H1 (cell line): ENCODE results near the gene SLC6A17. TPM values are rescaled to one million over a fixed set of nuclear protein-coding genes. Genes with fewer than 3 reads are reported as not detected.

ENCODE experiments used
- CTCF ChIA-PET: fragments of 300-600 bp; sonication (Branson Sonifier 250); formaldehyde crosslinking; loops from one replicate; lab custom pipeline; 2021; ENCODE audit not compliant: partially characterized antibody; lab: Charles Lee
- POLR2A ChIA-PET: fragments of 300-600 bp; sonication (Branson Sonifier 250); formaldehyde crosslinking; loops from one replicate; lab custom pipeline; 2021; ENCODE audit warnings: inconsistent platforms; ENCODE audit not compliant: partially characterized antibody; lab: Charles Lee
- DNase-seq, 2 experiments: peaks; one replicate each; pipeline versions ENCODE4 v3.0.0 to v3.0.0-alpha.2; 2010 to 2022; ENCODE audit warnings: low spot score in 2 of 2, low read depth in 1 of 2, mixed read lengths in 1 of 2
- FAIRE-seq: peaks from 2 replicates; lab custom pipeline; 2011; peaks lifted over from hg19 to GRCh38; lab: Jason Lieb, UNC
- H2AFZ ChIP-seq: 2 replicates; pipeline ENCODE4 v1.8.1; 2012; ENCODE audit warnings: low read length, inconsistent platforms
- H2AK5ac ChIP-seq: 2 replicates; pipeline ENCODE4 v1.6.1; 2013; ENCODE audit warnings: low read depth, low read length
- H2BK120ac ChIP-seq: replicated peaks from 2 replicates; pipeline ENCODE3; 2013; ENCODE audit warnings: low read depth, low read length, inconsistent platforms
- H2BK12ac ChIP-seq: 2 replicates; pipeline ENCODE4 v1.6.1; 2013; ENCODE audit warnings: low read depth, low read length
- H2BK15ac ChIP-seq: 2 replicates; pipeline ENCODE4 v1.6.1; 2013; ENCODE audit warnings: low read length
- H2BK20ac ChIP-seq: 2 replicates; pipeline ENCODE4 v1.6.1; 2013; ENCODE audit warnings: low read length
- H2BK5ac ChIP-seq: 2 replicates; pipeline ENCODE4 v1.6.1; 2013; ENCODE audit warnings: low read depth, low read length
- H3K14ac ChIP-seq: 2 replicates; pipeline ENCODE4 v1.6.1; 2013; ENCODE audit warnings: inconsistent platforms; ENCODE audit not compliant: insufficient read length
- H3K18ac ChIP-seq: 2 replicates; pipeline ENCODE4 v1.6.1; 2013; ENCODE audit warnings: low read length; ENCODE audit errors: extremely low read depth
- H3K23ac ChIP-seq: 2 replicates; pipeline ENCODE4 v1.6.1; 2013; ENCODE audit warnings: inconsistent platforms; ENCODE audit not compliant: insufficient read length
- H3K23me2 ChIP-seq: 2 replicates; pipeline ENCODE4 v1.6.1; 2013; ENCODE audit warnings: low read depth, low read length
- H3K27ac ChIP-seq: 2 replicates; pipeline ENCODE4 v1.6.1; 2011; ENCODE audit warnings: low read depth, low read length, inconsistent platforms
- H3K27me3 ChIP-seq, 4 experiments: replicated peaks in 1 of 4; 1 replicate in 1 of 4; 2 replicates in 3 of 4; pipeline versions ENCODE4 v1.6.1 to v1.8.1; 2011 to 2013; ENCODE audit warnings: low read length in 3 of 4, mild to moderate bottlenecking in 3 of 4, inconsistent platforms in 2 of 4, mixed read lengths in 2 of 4, moderate library complexity in 1 of 4; ENCODE audit not compliant: control insufficient read depth in 3 of 4, insufficient read depth in 3 of 4; ENCODE audit errors: extremely low read depth in 1 of 4
- H3K36me3 ChIP-seq, 4 experiments: 2 replicates each; pipeline versions ENCODE4 v1.6.1 to v1.8.1; 2011 to 2013; ENCODE audit warnings: mild to moderate bottlenecking in 4 of 4, low read length in 3 of 4, moderate library complexity in 2 of 4, control low read depth in 1 of 4, inconsistent platforms in 1 of 4; ENCODE audit not compliant: insufficient read depth in 4 of 4, control insufficient read depth in 2 of 4
- H3K4ac ChIP-seq: replicated peaks from 2 replicates; pipeline ENCODE3; 2013; ENCODE audit warnings: low read length, low read depth, mixed read lengths, inconsistent platforms; ENCODE audit not compliant: insufficient read length
- H3K4me1 ChIP-seq, 4 experiments: replicated peaks in 1 of 4; 1 replicate in 1 of 4; 2 replicates in 3 of 4; pipeline versions ENCODE4 v1.6.1 to v1.8.1; 2011 to 2013; ENCODE audit warnings: low read length in 3 of 4, inconsistent platforms in 2 of 4, mixed read lengths in 1 of 4; ENCODE audit not compliant: insufficient read depth in 4 of 4, control insufficient read depth in 3 of 4
- H3K4me2 ChIP-seq, 2 experiments: 2 replicates each; pipeline versions ENCODE4 v1.6.1 to v1.8.1; 2011 to 2013; ENCODE audit warnings: low read depth in 2 of 2, low read length in 2 of 2, control low read depth in 1 of 2, inconsistent platforms in 1 of 2, mild to moderate bottlenecking in 1 of 2; ENCODE audit not compliant: insufficient read depth in 1 of 2
- H3K4me3 ChIP-seq, 4 experiments: fragments of 200-600, 300-600 bp in 1 of 4; sonication (generic), shearing (Covaris generic), sonication (Bioruptor Twin) in 1 of 4; 2 replicates each; pipeline versions ENCODE4 v1.5.1 to v1.8.1; 2011 to 2016; ENCODE audit warnings: low read length in 4 of 4, low read depth in 3 of 4, control low read depth in 2 of 4, inconsistent platforms in 2 of 4, mild to moderate bottlenecking in 2 of 4, mixed read lengths in 1 of 4, moderate library complexity in 1 of 4; ENCODE audit not compliant: insufficient read depth in 2 of 4; ENCODE audit errors: extremely low read depth in 1 of 4
- H3K56ac ChIP-seq: replicated peaks from 2 replicates; pipeline ENCODE3; 2013; ENCODE audit warnings: low read depth, mild to moderate bottlenecking, mixed read lengths, low read length, inconsistent platforms; ENCODE audit not compliant: insufficient read length
- H3K79me1 ChIP-seq: 2 replicates; pipeline ENCODE4 v1.6.1; 2013; ENCODE audit warnings: low read depth, low read length, control low read depth
- H3K79me2 ChIP-seq, 2 experiments: 2 replicates each; pipeline versions ENCODE4 v1.6.1 to v1.8.1; 2012 to 2013; ENCODE audit warnings: low read length in 2 of 2, mild to moderate bottlenecking in 2 of 2, inconsistent platforms in 1 of 2; ENCODE audit not compliant: insufficient read depth in 2 of 2, control insufficient read depth in 1 of 2
- H3K9ac ChIP-seq, 4 experiments: replicated peaks in 1 of 4; 1 replicate in 1 of 4; 2 replicates in 3 of 4; pipeline versions ENCODE4 v1.6.1 to v1.8.1; 2011 to 2013; ENCODE audit warnings: low read depth in 3 of 4, low read length in 3 of 4, control low read depth in 2 of 4, mild to moderate bottlenecking in 2 of 4, moderate library complexity in 2 of 4, inconsistent platforms in 1 of 4; ENCODE audit errors: extremely low read depth in 1 of 4
- H3K9me3 ChIP-seq, 2 experiments: 2 replicates each; pipeline versions ENCODE4 v1.6.1 to v1.8.1; 2012 to 2013; ENCODE audit warnings: mild to moderate bottlenecking in 2 of 2, moderate library complexity in 2 of 2, control low read depth in 1 of 2, inconsistent platforms in 1 of 2, low read depth in 1 of 2, low read length in 1 of 2, mixed read lengths in 1 of 2; ENCODE audit not compliant: insufficient read depth in 2 of 2
- H4K20me1 ChIP-seq, 2 experiments: replicated peaks in 1 of 2; 2 replicates each; pipeline versions ENCODE3 to v1.8.1; 2011 to 2013; ENCODE audit warnings: inconsistent platforms in 2 of 2, low read length in 2 of 2, mild to moderate bottlenecking in 1 of 2; ENCODE audit not compliant: insufficient read depth in 2 of 2, control insufficient read depth in 1 of 2
- H4K5ac ChIP-seq: 2 replicates; pipeline ENCODE4 v1.6.1; 2013; ENCODE audit warnings: low read length, low read depth, mixed read lengths, inconsistent platforms; ENCODE audit not compliant: insufficient read length
- H4K8ac ChIP-seq: 2 replicates; pipeline ENCODE4 v1.8.0; 2013; ENCODE audit warnings: mild to moderate bottlenecking, moderate library complexity, low read length, inconsistent platforms; ENCODE audit not compliant: insufficient read depth; ENCODE audit errors: extremely low read depth
- H4K91ac ChIP-seq: replicated peaks from 2 replicates; pipeline ENCODE3; 2013; ENCODE audit warnings: low read length, mixed read lengths, inconsistent platforms; ENCODE audit not compliant: insufficient read length
- BACH1 ChIP-seq: IDR thresholded peaks from 2 replicates; pipeline ENCODE4 v1.6.1; 2012; ENCODE audit warnings: low read length, improper control_type of control experiment
- EZH2 ChIP-seq: fragments of 200-600 bp; sonication (generic); IDR thresholded peaks from 2 replicates; pipeline ENCODE4 v1.7.1; 2012; ENCODE audit warnings: low read depth, mild to moderate bottlenecking, moderate library complexity, low read length, inconsistent platforms; ENCODE audit not compliant: severe bottlenecking
- FOSL1 ChIP-seq: IDR thresholded peaks from 2 replicates; pipeline ENCODE4 v1.6.1; 2011; ENCODE audit warnings: mild to moderate bottlenecking, low read depth, low read length, moderate library complexity; ENCODE audit not compliant: insufficient read depth
- NANOG ChIP-seq: IDR thresholded peaks from 2 replicates; pipeline ENCODE4 v1.6.1; 2011; ENCODE audit warnings: low read length, low read depth, mild to moderate bottlenecking, inconsistent platforms; ENCODE audit not compliant: insufficient read depth, poor library complexity, severe bottlenecking
- PHF8 ChIP-seq: fragments of 200-600 bp; sonication (generic); conservative IDR thresholded peaks from 2 replicates; pipeline ENCODE4 v1.7.1; 2012; ENCODE audit warnings: low read depth, mild to moderate bottlenecking, inconsistent platforms, low read length, moderate library complexity
- POLR2A ChIP-seq, 2 experiments: IDR thresholded peaks; 1 replicate in 1 of 2; 2 replicates in 1 of 2; pipeline ENCODE4 v1.6.1; 2011; ENCODE audit warnings: low read depth in 2 of 2, low read length in 2 of 2, mild to moderate bottlenecking in 2 of 2; ENCODE audit errors: control extremely low read depth in 1 of 2
- RAD21 ChIP-seq, 2 experiments: IDR thresholded peaks in 1 of 2; conservative IDR thresholded peaks in 1 of 2; 2 replicates each; pipeline ENCODE4 v1.6.1; 2011; ENCODE audit warnings: low read depth in 2 of 2, low read length in 2 of 2, improper control_type of control experiment in 1 of 2, inconsistent platforms in 1 of 2, mild to moderate bottlenecking in 1 of 2, moderate library complexity in 1 of 2
- WGBS, 2 experiments: shearing (Covaris generic) in 1 of 2; methylation state at CpG; one replicate each; pipeline versions ENCODE4 v1.1.6 to v1.1.7; 2013 to 2015; ENCODE audit warnings: low lambda C conversion rate in 2 of 2, mixed read lengths in 2 of 2, inconsistent platforms in 1 of 2, low coverage in 1 of 2, missing lambda C conversion rate in 1 of 2; ENCODE audit not compliant: insufficient replicate concordance in 2 of 2, insufficient coverage in 1 of 2, insufficient read length in 1 of 2; ENCODE audit errors: extremely low coverage in 1 of 2, missing lambda C conversion rate in 1 of 2; 5-methylcytosine and 5-hydroxymethylcytosine counted together
- polyA plus RNA-seq, 7 experiments: library from polyadenylated mRNA; depleted of rRNA in 3 of 7; stranded (reverse) in 5 of 7; unstranded in 2 of 7; fragments of >200 nt in 5 of 7; fragments of 200-250 nt in 2 of 7; gene quantifications; 1 replicate in 5 of 7; 2 replicates in 1 of 7; 4 replicates in 1 of 7; pipeline versions ENCODE4 v1.2.1 to v1.2.3, GENCODE V29; 2011 to 2013; ENCODE audit warnings: missing spikeins in 2 of 7, mixed read lengths in 2 of 7
- total RNA-seq: library from RNA; stranded (reverse); fragmentation: NEBNext Ultra II Directional; extraction: Animal tissue kit (Norgen Biotek cat#: 25700); gene quantifications from 2 replicates; pipeline ENCODE4 v1.2.1, GENCODE V29; 2021
- TF ChIP-seq, protein P1 (sequence below), 3 experiments: IDR thresholded peaks; 1 replicate in 2 of 3; 2 replicates in 1 of 3; pipeline versions ENCODE4 v1.5.1 to v1.6.1; 2011; ENCODE audit warnings: low read length in 3 of 3, mild to moderate bottlenecking in 3 of 3, inconsistent platforms in 2 of 3, low read depth in 1 of 3, moderate library complexity in 1 of 3; ENCODE audit not compliant: insufficient read depth in 1 of 3; ENCODE audit errors: control extremely low read depth in 1 of 3

Gene SLC6A17
- total and polyA plus RNA-seq, 2 of the 8 experiments (the other 6 are each of a cell fraction or from before 2014, with no cell fraction given), result 0.15 to 0.28 TPM

DNA sequence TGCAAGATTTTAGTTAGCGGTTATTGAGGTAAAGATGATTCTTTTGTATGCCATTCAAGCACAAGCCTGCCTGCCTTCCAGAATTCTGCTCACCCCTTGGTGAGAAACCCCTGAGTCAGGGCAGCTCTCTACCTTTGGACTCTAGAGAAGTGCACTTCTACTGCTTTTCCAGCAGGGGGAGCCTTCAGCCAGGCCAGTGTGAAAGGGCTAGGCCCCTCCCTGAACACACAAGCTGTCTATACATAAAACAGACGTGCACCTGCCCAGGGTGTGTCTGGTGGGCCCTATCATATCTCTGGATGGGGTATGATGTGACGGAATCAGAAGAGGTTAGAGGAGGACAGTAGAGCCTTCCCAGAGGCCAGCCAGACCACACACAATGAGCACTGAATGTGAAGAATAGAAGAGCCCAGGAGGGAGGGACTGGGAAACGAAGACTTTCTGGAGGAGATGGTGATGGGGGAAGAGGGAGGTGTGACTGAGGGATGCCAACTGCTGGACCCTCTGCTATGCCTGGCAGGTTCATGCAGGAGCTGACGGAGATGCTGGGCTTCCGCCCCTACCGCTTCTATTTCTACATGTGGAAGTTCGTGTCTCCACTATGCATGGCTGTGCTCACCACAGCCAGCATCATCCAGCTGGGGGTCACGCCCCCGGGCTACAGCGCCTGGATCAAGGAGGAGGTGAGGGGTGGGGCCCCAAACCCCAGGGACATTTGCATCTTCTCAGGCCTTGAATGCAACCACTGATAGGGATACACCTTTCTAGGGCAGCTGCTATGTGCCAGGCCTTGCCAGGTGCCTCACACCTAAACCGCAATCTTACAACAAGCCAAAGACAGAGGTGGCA lies 46.8 kb downstream of the SLC6A17 start:
- no peak overlapping the region for H2BK15ac ChIP-seq
- WGBS, 2 experiments, result 70% methylated on average over 12 of the region's 12 CpGs; no CpG with 5 or more reads in 1 of the 2 experiments
- H3K23ac ChIP-seq, result no peak overlapping the region
- H3K23me2 ChIP-seq, result no peaks in the 10 kb centered on the region; the same call in 1 of the 2 replicates
- H3K9me3 ChIP-seq, result no peaks in the 10 kb centered on the region
- DNase-seq, result peak in 1 of 2 experiments; percentile 63
- no peak overlapping the region for H3K4ac ChIP-seq
- ChIA-PET POLR2A (no interaction called here), CTCF (interaction anchor here (0.6 to 4.8 kb wide), 73 partner anchors 10 to 409 kb away, joined by 3 to 35 read pairs (median 4); partner anchors contain the start of genes KCNA2 and RBM15)
- H3K79me2 ChIP-seq, result no peaks in the 10 kb centered on the region
- H3K18ac ChIP-seq, result no peak overlapping the region
- H3K4me2 ChIP-seq, result no peak overlapping the region
- no peak overlapping the region for H2AFZ ChIP-seq
- H2BK12ac ChIP-seq, result no peak overlapping the region
- H3K4me3 ChIP-seq, result no peak overlapping the region
- H3K79me1 ChIP-seq, result no peaks in the 10 kb centered on the region
- H4K5ac ChIP-seq, result no peak overlapping the region
- no peak overlapping the region for H2BK120ac ChIP-seq
- no peak overlapping the region for H3K56ac ChIP-seq
- FAIRE-seq, result peak; percentile 82
- no peak overlapping the region for H2BK20ac ChIP-seq
- no peaks in the 10 kb centered on the region for H3K36me3 ChIP-seq
- H2AK5ac ChIP-seq, result no peak overlapping the region
- no peak overlapping the region for H3K9ac ChIP-seq
- H3K4me1 ChIP-seq, result peaks cover 0 to 6% (median 2%) of the 10 kb centered on the region in 4 experiments; a peak in 2 of 7 replicates
- no peak overlapping the region for H4K91ac ChIP-seq
- H4K20me1 ChIP-seq, result no peaks in the 10 kb centered on the region
- H3K14ac ChIP-seq, result no peak overlapping the region
- H4K8ac ChIP-seq, result no peak overlapping the region
- H3K27me3 ChIP-seq, result no peaks in the 10 kb centered on the region
- no peak overlapping the region for H3K27ac ChIP-seq
- no peak overlapping the region for H2BK5ac ChIP-seq
- TF ChIP-seq, protein P1, sequence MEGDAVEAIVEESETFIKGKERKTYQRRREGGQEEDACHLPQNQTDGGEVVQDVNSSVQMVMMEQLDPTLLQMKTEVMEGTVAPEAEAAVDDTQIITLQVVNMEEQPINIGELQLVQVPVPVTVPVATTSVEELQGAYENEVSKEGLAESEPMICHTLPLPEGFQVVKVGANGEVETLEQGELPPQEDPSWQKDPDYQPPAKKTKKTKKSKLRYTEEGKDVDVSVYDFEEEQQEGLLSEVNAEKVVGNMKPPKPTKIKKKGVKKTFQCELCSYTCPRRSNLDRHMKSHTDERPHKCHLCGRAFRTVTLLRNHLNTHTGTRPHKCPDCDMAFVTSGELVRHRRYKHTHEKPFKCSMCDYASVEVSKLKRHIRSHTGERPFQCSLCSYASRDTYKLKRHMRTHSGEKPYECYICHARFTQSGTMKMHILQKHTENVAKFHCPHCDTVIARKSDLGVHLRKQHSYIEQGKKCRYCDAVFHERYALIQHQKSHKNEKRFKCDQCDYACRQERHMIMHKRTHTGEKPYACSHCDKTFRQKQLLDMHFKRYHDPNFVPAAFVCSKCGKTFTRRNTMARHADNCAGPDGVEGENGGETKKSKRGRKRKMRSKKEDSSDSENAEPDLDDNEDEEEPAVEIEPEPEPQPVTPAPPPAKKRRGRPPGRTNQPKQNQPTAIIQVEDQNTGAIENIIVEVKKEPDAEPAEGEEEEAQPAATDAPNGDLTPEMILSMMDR (IDR thresholded peaks at IDR 0.05; ENCODE audit: control extremely low read depth in 1 of 3, insufficient read depth in 1 of 3, low read depth in 1 of 3, low read length in 3 of 3), result peak; percentile 73 to 95 (median 81)
- TF ChIP-seq RAD21 (IDR thresholded peaks at IDR 0.05 in 1 of 2, conservative IDR thresholded peaks at IDR 0.05 in 1 of 2; ENCODE audit: low read depth in 2 of 2, low read length in 2 of 2), result peak; percentile 70 to 82
- peak; percentile 80; the same call in 1 of the 2 replicates for TF ChIP-seq BACH1
- no peak for TF ChIP-seq NANOG
- TF ChIP-seq EZH2, result no peak
- TF ChIP-seq FOSL1, result no peak
- no peak for TF ChIP-seq PHF8
- TF ChIP-seq POLR2A (IDR thresholded peaks at IDR 0.05; ENCODE audit: control extremely low read depth in 1 of 2, low read depth in 2 of 2, low read length in 2 of 2), result no peak
